ENCODE results near the gene PAPLN.

The PAPLN gene

DNA sequence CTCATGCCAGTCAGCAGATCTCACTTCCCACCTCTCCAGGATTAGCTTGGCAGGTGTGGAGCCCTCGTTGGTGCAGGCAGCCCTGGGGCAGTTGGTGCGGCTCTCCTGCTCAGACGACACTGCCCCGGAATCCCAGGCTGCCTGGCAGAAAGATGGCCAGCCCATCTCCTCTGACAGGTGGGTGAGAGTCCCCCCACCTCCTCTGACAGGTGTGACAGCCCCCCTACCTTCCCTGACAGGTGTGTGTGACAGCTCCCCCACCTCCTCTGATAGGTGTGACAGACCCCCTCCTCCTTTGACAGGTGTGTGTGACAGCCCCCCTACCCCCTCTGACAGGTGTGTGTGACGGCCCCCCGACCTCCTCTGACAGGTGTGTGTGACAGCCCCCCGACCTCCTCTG is 26.3 kb downstream of the PAPLN start:
- DNase-seq: no peak

- DNase-seq: no peak
Observed at GRCh38 chr14:73264080-73264884, 27.0 kb downstream of the PAPLN start.

- no peak for DNase-seq
Observed at GRCh38 chr14:73264885-73265720, 27.8 kb downstream of the PAPLN start.

- no peak for DNase-seq
Observed at GRCh38 chr14:73265721-73266046, 28.4 kb downstream of the PAPLN start.

DNA sequence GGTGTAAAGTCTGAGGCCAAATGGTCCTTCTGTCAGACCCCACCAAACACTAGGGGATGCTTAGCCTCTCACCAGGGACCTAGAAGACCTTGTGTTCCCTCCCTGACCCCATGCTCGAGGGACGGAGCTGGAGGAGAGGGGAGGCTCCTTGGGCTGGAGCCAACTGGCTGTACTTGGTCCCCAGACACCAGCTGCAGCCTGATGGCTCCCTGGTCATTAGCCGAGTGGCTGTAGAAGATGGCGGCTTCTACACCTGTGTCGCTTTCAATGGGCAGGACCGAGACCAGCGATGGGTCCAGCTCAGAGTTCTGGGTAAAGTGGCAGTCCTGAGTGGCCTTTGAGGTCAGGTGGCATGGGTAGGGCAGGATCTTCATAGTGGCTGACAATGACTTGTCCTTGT is 29.0 kb downstream of the PAPLN start:
- no peak for DNase-seq

DNA sequence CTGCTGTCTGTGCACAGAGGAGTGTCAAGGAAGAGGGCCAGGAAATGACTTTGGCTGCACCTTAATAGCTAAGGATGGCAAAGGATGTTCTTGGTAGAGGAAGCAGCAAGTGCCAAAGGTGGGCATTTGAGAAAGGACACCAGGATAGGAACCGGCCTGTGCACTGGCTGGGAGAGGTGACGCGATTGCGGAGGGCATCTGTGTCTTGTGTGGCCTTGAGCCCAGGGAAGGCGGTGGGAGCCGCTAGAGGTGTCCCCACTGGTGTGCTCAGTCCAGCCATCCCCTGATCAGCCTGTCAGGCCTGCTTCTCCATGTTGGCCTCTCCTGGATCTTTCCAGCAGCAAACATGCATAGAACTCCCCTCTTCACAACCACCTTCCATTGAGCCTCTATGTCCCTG is 30.2 kb downstream of the PAPLN start:
- DNase-seq: no peak

DNA sequence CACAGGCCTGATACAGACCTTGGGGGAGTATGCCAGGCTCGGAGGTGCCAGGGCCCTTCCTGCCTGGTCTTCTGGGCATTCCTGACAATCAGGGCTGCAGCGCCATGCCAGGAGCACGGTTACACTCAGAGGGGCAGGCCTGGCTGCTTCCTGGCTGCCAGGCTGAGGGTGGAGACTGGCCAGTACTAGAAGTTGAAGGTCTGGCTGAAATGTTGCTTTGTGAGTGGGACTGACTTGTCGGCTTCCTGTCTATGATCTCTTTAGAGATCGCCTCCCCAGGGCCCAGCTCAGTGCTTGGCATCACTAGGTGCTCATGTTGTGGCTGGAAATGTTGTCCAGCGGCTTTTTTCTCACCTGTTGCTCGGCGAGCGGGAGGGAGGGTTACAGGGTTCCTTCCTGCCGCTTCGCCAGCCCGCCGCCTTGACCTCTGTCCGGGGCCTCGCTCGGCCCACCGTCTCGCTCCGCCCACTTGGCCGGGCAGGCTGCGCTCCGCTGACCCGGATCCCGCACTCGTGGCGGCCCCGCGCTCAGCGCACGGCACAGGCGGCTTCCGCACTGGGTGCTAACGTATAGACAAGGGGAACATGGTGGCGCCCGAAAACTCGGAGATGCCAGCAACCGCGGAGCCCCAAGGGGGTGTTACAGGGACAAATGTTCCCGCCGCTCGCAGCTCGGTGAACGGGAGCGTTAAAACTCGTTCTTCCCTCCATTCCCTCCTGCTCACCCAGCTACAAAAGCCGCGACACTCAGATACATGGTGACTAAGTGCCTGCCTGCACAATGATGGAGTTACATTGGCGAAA is 32.6 kb downstream of the PAPLN start:
- DNase-seq: no peak

GRCh38 chr14:73272393-73272792 is 35.1 kb downstream of the PAPLN start:
- no peak for DNase-seq

DNA sequence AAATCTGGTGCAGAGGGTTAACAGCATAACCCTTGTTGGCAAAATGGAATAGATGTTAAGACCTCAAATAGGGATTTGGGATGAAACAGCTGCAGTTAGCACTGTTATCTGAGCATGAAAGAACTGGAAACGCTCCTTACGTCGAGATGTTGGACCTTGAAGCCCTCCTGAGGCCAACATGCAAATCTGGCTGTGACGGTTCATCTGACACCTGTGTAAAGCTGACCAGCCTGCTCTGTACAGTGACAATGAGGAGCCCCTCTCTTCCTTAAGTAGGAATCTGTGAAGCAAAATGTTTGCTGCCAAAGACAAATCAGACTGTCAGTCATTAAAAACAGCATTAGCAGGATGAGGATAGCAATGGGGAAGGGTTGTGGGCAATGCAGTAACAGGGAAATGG is 36.5 kb downstream of the PAPLN start:
- no peak for DNase-seq

- no peak for DNase-seq
Observed at GRCh38 chr14:73276836-73277235, 39.5 kb downstream of the PAPLN start.

GRCh38 chr14:73277376-73277775 is 40.1 kb downstream of the PAPLN start:
- no peak for DNase-seq

GRCh38 chr14:73280903-73281302 is 43.6 kb downstream of the PAPLN start:
- DNase-seq: no peak

DNA sequence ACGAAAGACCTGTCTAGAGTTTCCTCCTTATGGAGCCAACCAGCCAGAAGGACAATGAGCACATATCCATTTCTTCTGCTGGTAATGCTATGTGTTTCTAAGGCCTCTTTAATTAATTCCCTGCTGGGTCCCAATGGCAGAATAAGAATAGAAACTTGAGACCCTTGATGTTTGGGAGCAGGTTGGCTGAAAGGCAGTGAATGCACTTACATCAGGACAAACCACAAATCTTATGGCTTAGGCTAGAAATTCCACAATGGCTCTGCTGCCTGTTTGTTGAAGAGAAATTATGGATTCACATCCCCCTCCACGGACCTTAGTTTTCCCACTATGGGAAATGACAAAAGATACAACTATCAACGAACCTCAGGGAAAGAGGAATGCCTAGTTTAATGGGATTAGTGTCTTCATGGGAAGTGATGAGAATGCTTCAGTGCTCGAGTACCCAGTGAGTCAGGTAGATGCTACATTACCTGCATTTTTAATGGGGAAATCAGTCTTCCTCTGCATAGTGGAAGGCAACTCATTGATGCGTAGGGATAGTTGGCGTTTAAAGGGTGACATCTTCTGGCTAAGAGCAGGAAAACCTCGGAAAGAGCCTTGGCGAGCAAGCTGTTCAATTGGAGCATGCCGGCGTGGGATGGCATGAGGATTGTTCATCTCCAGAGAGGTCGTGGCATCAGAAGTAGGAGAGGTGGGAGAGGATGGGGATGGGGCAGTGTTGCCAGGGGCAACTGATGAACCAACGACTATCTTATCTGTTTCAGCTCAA is 46.5 kb downstream of the PAPLN start:
- no peak for DNase-seq

GRCh38 chr14:73285979-73286378 is 48.7 kb downstream of the PAPLN start:
- DNase-seq: no peak

- no peak for DNase-seq
Observed at GRCh38 chr14:73286598-73286997, 49.3 kb downstream of the PAPLN start.

- DNase-seq: no peak
Observed at GRCh38 chr14:73287071-73287470, 49.8 kb downstream of the PAPLN start.

- DNase-seq: no peak
Observed at GRCh38 chr14:73289308-73289707, 52.0 kb downstream of the PAPLN start.

GRCh38 chr14:73289729-73290128 is 52.4 kb downstream of the PAPLN start:
- no peak for DNase-seq

DNA sequence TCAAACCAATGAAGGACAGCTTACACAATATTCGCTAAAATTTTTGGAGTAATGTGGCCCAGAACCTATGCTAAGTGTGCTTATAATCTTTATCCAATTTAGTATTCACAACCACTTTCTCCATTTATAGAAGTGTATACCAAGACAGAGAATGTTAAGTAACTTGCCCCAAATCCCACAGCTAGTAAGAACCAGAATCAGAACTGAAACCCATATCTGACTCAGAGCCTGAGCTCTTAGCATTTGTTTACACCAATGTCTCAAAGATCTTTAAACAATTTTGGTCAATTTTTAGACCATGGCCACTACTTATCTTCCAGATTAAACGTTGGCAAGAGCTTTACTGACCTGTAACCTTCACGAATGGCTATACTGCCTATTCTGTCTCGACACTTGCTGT is 53.0 kb downstream of the PAPLN start:
- no peak for DNase-seq

DNA sequence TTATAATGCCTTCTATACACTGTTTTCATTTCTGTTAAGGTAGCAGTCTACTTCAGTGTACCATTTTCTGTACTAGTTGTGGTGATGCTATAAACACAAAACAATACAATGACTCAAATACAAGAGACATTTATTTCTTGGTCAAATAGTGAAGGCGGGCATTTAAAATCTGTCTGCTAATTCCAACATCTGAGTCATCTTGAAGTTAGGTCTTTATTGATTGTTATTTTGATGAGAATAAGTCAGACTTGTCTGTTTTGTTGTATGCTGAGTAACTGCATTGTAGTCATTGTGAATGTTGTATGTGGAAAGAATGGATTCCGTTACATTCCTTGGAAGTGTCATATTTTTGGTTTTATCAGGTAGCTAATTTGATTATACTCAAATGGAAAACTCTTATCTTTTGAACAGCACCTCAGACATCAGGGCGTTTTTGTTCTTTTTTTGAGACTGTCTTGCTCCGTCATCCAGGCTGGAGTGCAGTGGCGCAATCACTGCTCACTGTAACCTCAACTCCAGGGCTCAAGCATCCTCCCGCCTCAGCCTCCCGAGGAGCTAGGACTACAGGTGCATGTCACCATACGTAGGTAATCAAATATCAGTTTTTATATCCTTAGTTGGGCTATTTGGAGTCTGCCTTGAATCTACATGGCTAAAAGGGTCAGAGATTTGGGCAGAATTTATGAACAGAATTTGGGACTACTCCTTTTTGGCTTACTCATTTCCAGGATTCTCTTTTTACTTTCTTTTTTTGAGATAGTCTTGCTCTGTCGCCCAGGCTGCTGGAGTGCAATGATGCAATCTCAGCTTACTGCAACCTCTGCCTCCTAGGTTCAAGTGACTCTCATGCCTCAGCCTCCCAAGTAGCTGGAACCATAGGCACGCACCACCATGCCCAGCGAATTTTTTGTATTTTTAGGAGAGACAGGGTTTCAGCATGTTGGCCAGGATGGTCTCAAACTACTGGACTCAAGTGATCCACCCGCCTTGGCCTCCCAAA is 56.8 kb downstream of the PAPLN start:
- no peak for DNase-seq

DNA sequence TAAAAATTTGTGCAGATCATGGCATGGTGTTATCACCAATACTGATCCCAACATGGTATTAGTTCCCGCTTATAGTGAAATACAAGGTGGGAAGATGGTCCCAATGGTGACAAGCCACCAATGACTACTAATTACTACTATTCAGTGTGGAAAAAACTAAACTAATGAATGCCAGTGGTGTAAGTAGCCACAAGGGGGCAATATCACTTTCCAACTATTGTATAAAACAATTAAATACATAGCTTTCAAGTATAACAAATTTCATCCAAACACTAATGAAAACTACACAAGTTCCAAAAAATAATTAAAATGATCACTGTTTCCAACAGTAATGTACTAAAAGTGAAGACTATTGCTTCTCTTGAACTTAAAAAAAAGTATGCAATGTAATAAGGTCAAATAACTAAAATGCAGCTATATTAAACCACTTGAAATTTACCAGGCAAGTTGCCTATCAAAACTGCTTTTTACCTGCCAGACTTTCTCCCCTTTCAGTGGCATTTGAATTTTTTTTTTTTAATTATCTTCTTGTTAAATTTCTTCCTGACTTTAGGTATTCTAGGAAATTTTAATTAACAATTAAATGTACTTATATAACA is 58.0 kb downstream of the PAPLN start:
- peak in 1 of 2 donors; percentile 57 for DNase-seq
